HepG2 (cell line): ENCODE results near the gene BBLN. TPM values are rescaled to one million over a fixed set of nuclear protein-coding genes. Genes with fewer than 3 reads are reported as not detected.

Experiments
- ATAC-seq: fragments of 200-7000 bp; cut with Tn5 transposase; 3 replicates; pipeline ENCODE4 v1.9.1; 2020; ENCODE audit warnings: mild to moderate bottlenecking, moderate library complexity
- BruUV-seq: library from RNA; stranded (reverse); fragments of 400-500 nt; replicated peaks from 2 replicates; lab custom pipeline; 2021; lab: Mats Ljungman, UMichigan
- CTCF ChIA-PET: fragments of 300-600 bp; formaldehyde crosslinking; extraction: SDS; loops from one replicate; lab custom pipeline; 2021; ENCODE audit warnings: low total read pairs, inconsistent platforms, low intra/inter-chr PET ratio; lab: Yijun Ruan, JAX
- POLR2A ChIA-PET: fragments of 350-600 bp; sonication (Branson Sonifier 250); formaldehyde crosslinking; loops from one replicate; lab custom pipeline; 2020; ENCODE audit warnings: antibody characterized with exemption, inconsistent platforms; lab: Yijun Ruan, JAX
- DNase-seq: peaks from one replicate; pipeline ENCODE4 v3.0.0-alpha.2; 2015; ENCODE audit warnings: low spot score
- FAIRE-seq: peaks from 3 replicates; lab custom pipeline; 2011; peaks lifted over from hg19 to GRCh38; lab: Jason Lieb, UNC
- H2AFZ ChIP-seq: one replicate; pipeline ENCODE4 v1.6.1; 2011; ENCODE audit warnings: low read length, inconsistent platforms
- H3K27ac ChIP-seq: fragments of 300-600 bp; 3 replicates; pipeline ENCODE4 v1.8.0; 2011; ENCODE audit warnings: mixed run types, mild to moderate bottlenecking, mixed read lengths, low read length, inconsistent platforms; ENCODE audit not compliant: insufficient read depth; ENCODE audit errors: extremely low read length
- H3K27me3 ChIP-seq, 2 experiments: fragments of 200-600 bp in 1 of 2; 2 replicates in 1 of 2; 3 replicates in 1 of 2; pipeline versions ENCODE4 v1.6.0 to v1.8.0; 2011; ENCODE audit warnings: low read length in 2 of 2, mild to moderate bottlenecking in 2 of 2, moderate library complexity in 2 of 2, inconsistent platforms in 1 of 2; ENCODE audit not compliant: insufficient read depth in 2 of 2, control insufficient read depth in 1 of 2
- H3K36me3 ChIP-seq, 2 experiments: fragments of 200-600 bp in 1 of 2; replicated peaks in 1 of 2; 2 replicates in 1 of 2; 3 replicates in 1 of 2; pipeline versions ENCODE4 v1.5.1 to v1.8.0; 2011; ENCODE audit warnings: low read length in 2 of 2, inconsistent platforms in 1 of 2; ENCODE audit not compliant: insufficient read depth in 2 of 2, control insufficient read depth in 1 of 2
- H3K4me1 ChIP-seq: 2 replicates; pipeline ENCODE4 v1.5.1; 2012; ENCODE audit warnings: low read length, inconsistent platforms; ENCODE audit not compliant: insufficient read depth
- H3K4me2 ChIP-seq: 2 replicates; pipeline ENCODE4 v1.6.0; 2011; ENCODE audit warnings: low read depth, low read length, inconsistent platforms
- H3K4me3 ChIP-seq, 3 experiments: fragments of 200-600 bp in 1 of 3; sonication (generic), shearing (Covaris generic) in 1 of 3; replicated peaks in 1 of 3; 2 replicates each; pipeline ENCODE4 v1.5.1; 2011 to 2016; ENCODE audit warnings: low read length in 3 of 3, inconsistent platforms in 2 of 3, low read depth in 2 of 3, mild to moderate bottlenecking in 2 of 3, control low read depth in 1 of 3, mixed read lengths in 1 of 3; ENCODE audit not compliant: insufficient read depth in 1 of 3
- H3K79me2 ChIP-seq: one replicate; pipeline ENCODE4 v1.6.1; 2011; ENCODE audit warnings: low read length, inconsistent platforms; ENCODE audit not compliant: insufficient read depth
- H3K9ac ChIP-seq: 2 replicates; pipeline ENCODE4 v1.6.0; 2011; ENCODE audit warnings: mild to moderate bottlenecking, low read depth, low read length, inconsistent platforms; ENCODE audit not compliant: insufficient read depth
- H3K9me3 ChIP-seq: 2 replicates; pipeline ENCODE4 v1.5.1; 2012; ENCODE audit warnings: mild to moderate bottlenecking, low read length
- H4K20me1 ChIP-seq: 2 replicates; pipeline ENCODE4 v1.6.0; 2011; ENCODE audit warnings: inconsistent platforms, mild to moderate bottlenecking, low read length, moderate library complexity; ENCODE audit not compliant: insufficient read depth
- ZGPAT ChIP-seq: IDR thresholded peaks from 2 replicates; pipeline ENCODE4 v1.6.1; 2016; ENCODE audit warnings: mild to moderate bottlenecking
- ZHX2 ChIP-seq, 2 experiments: sonication (generic) in 1 of 2; formaldehyde crosslinking in 1 of 2; IDR thresholded peaks; 2 replicates each; pipeline versions ENCODE4 v1.6.1 to v1.9.0; 2014 to 2022; ENCODE audit warnings: antibody characterized with exemption in 1 of 2, borderline replicate concordance in 1 of 2, inconsistent platforms in 1 of 2, low read depth in 1 of 2, missing genetic modification reagents in 1 of 2
- WGBS: methylation state at CpG from one replicate; pipeline ENCODE4 v1.1.6; 2017; ENCODE audit warnings: low lambda C conversion rate; 5-methylcytosine and 5-hydroxymethylcytosine counted together
- in situ Hi-C: cut with HindIII; loops from 2 replicates; pipeline ENCODE4 v1.10.0; 2017; ENCODE audit warnings: low pct_unique_long_range_greater_than_20kb; ENCODE audit not compliant: extremely low pct_ligation_motif_present
- intact Hi-C: fragments of 100-400 bp; cut with micrococcal nuclease; formaldehyde crosslinking; loops from one replicate; pipeline ENCODE4 v1.10.0; 2022; ENCODE audit not compliant: unreplicated experiment
- polyA plus RNA-seq, 8 experiments: library from polyadenylated mRNA; depleted of rRNA in 3 of 8; stranded (reverse) in 7 of 8; unstranded in 1 of 8; fragments of >200 nt; fragmentation: Illumina TruSeq in 4 of 8; extraction: Trizol in 4 of 8; gene quantifications; 2 replicates each; pipeline versions ENCODE4 v1.2.1 to v1.2.3, GENCODE V29; 2011 to 2016; ENCODE audit warnings: low read depth in 4 of 8, missing spikeins in 1 of 8, mixed read lengths in 1 of 8; ENCODE audit not compliant: insufficient read depth in 1 of 8
- total RNA-seq, 5 experiments: library from RNA; depleted of rRNA; stranded (reverse); fragments of >200 nt; fragmentation: Illumina TruSeq; extraction: Trizol; gene quantifications; 2 replicates each; pipeline ENCODE4 v1.2.3, GENCODE V29; 2016; ENCODE audit warnings: low read depth in 1 of 5

The BBLN gene
- total and polyA plus RNA-seq, 2 of the 13 experiments (the other 11 are each of a cell fraction or from before 2014, with no cell fraction given) = 27.6 to 33.1 TPM

GRCh38 chr9:128169925-128170324 is 9.9 kb downstream of the BBLN start:
- Histone ChIP-seq H4K20me1 (no peaks in the 10 kb centered on the region), H3K9me3 (no peaks in the 10 kb centered on the region), H2AFZ (no peak overlapping the region), H3K36me3 (peaks cover 15 to 50% of the 10 kb centered on the region in 2 experiments; a peak in 4 of 5 replicates), H3K27me3 (no peaks in the 10 kb centered on the region), H3K79me2 (no peaks in the 10 kb centered on the region), H3K9ac (no peak overlapping the region), H3K4me3 (no peak overlapping the region), H3K27ac (no peak overlapping the region), H3K4me2 (no peak overlapping the region), H3K4me1 (no peaks in the 10 kb centered on the region)
- BruUV-seq = no TSS peak
- POLR2A ChIA-PET = interaction anchor here (2.8 kb wide), 1 partner anchor 10 kb away, joined by 9 read pairs; the partner anchor contains the start of gene BBLN
- ATAC-seq = no peak
- CTCF ChIA-PET = no interaction called here
- intact Hi-C loops = no loop called here
- FAIRE-seq = no peak
- no peak for DNase-seq
- 91% methylated on average over 8 of the region's 8 CpGs for WGBS
- TF ChIP-seq ZHX2 (IDR thresholded peaks at IDR 0.05; ENCODE audit: low read depth) = no peak
- TF ChIP-seq ZHX2 (CRISPR knock-in tag; IDR thresholded peaks at IDR 0.05; ENCODE audit: borderline replicate concordance) = no peak
- TF ChIP-seq ZGPAT = no peak
- in situ Hi-C loops = no loop called here
